ENCODE measurements around the gene ZNF215. TPM values are rescaled to one million over a fixed set of nuclear protein-coding genes. Genes with fewer than 3 reads are reported as not detected.
"Not testable (repeated sequence)": the region's sequence is repeated elsewhere in the genome, so short reads cannot be mapped to it uniquely, and the experiment has no call there.

ZNF215 gene
- total RNA-seq, result 1 to 10 TPM; 1.1 to 1.4 TPM

GRCh38 chr11:6926208-6927029 lies at the start of gene ZNF215:
ZNF215 (plus strand) TSS chr11:6926426; CDS start chr11:6932273, 5,847 bp downstream.
- no peaks in the 10 kb centered on the region for H3K36me3 Mint-ChIP-seq
- no peaks in the 10 kb centered on the region for H3K9me3 Mint-ChIP-seq (ENCODE audit: low read depth)
- CTCF ChIA-PET, result interaction anchor here (0.6 kb wide), 1 partner anchor 821 kb away, joined by 3 read pairs; no protein-coding TSS in a partner anchor
- DNase-seq (peak; percentile 57), ATAC-seq (peak; percentile 82)
- H3K4me3 Mint-ChIP-seq, result peak within 1 kb of the TSS; percentile 77
- peaks cover 11% of the 10 kb centered on the region for H3K4me1 Mint-ChIP-seq
- H3K27ac Mint-ChIP-seq, result peak within 1 kb of the TSS; percentile 38
- peaks cover 50% of the 10 kb centered on the region for H3K27me3 Mint-ChIP-seq

- Mint-ChIP-seq H3K36me3 (no peaks in the 10 kb centered on the region), H3K4me3 (no peak overlapping the region), H3K27me3 (peaks cover 5% of the 10 kb centered on the region), H3K27ac (no peak overlapping the region), H3K4me1 (no peaks in the 10 kb centered on the region), H3K9me3 (ENCODE audit: low read depth) (no peaks in the 10 kb centered on the region)
- DNase-seq (no peak), ATAC-seq (no peak)
- CTCF ChIA-PET, result no interaction called here
Measured at GRCh38 chr11:6876914-6877313, 49.3 kb upstream of the ZNF215 start.

GRCh38 chr11:6882751-6883150 lies 43.5 kb upstream of the ZNF215 start:
- DNase-seq (no peak), ATAC-seq (no peak)
- CTCF ChIA-PET, result no interaction called here
- Mint-ChIP-seq H3K9me3 (ENCODE audit: low read depth) (no peaks in the 10 kb centered on the region), H3K27ac (no peak overlapping the region), H3K4me1 (no peaks in the 10 kb centered on the region), H3K27me3 (peaks cover 31% of the 10 kb centered on the region), H3K4me3 (no peak overlapping the region), H3K36me3 (no peaks in the 10 kb centered on the region)

GRCh38 chr11:6887711-6888110 lies 38.5 kb upstream of the ZNF215 start:
- CTCF ChIA-PET; H3K36me3 Mint-ChIP-seq; H3K27ac Mint-ChIP-seq; H3K4me3 Mint-ChIP-seq; H3K9me3 Mint-ChIP-seq (ENCODE audit: low read depth); DNase-seq; H3K4me1 Mint-ChIP-seq; ATAC-seq: not testable (repeated sequence)
- H3K27me3 Mint-ChIP-seq, result peaks cover 24% of the 10 kb centered on the region

GRCh38 chr11:6888830-6889229 lies 37.4 kb upstream of the ZNF215 start:
- no peak overlapping the region for H3K27ac Mint-ChIP-seq
- H3K9me3 Mint-ChIP-seq (ENCODE audit: low read depth), result peaks cover 2% of the 10 kb centered on the region
- peaks cover 21% of the 10 kb centered on the region for H3K27me3 Mint-ChIP-seq
- H3K36me3 Mint-ChIP-seq, result no peaks in the 10 kb centered on the region
- ATAC-seq (no peak), DNase-seq (no peak)
- no peak overlapping the region for H3K4me3 Mint-ChIP-seq
- H3K4me1 Mint-ChIP-seq, result no peaks in the 10 kb centered on the region
- CTCF ChIA-PET, result no interaction called here

- Mint-ChIP-seq H3K4me1 (no peaks in the 10 kb centered on the region), H3K27me3 (peaks cover 15% of the 10 kb centered on the region), H3K27ac (no peak overlapping the region), H3K9me3 (ENCODE audit: low read depth) (peaks cover 2% of the 10 kb centered on the region), H3K36me3 (no peaks in the 10 kb centered on the region), H3K4me3 (no peak overlapping the region)
- ATAC-seq (no peak), DNase-seq (no peak)
- CTCF ChIA-PET, result no interaction called here
Measured at GRCh38 chr11:6889835-6890234, 36.4 kb upstream of the ZNF215 start.

GRCh38 chr11:6892400-6892799 lies 33.8 kb upstream of the ZNF215 start, which contains the start of gene OR2D2:
OR2D2 (minus strand) TSS chr11:6892500; CDS start chr11:6892500, 0 bp downstream.
- Mint-ChIP-seq H3K4me1 (peaks cover 6% of the 10 kb centered on the region), H3K27me3 (peaks cover 8% of the 10 kb centered on the region), H3K36me3 (no peaks in the 10 kb centered on the region), H3K27ac (no peak within 1 kb of the TSS), H3K4me3 (no peak within 1 kb of the TSS), H3K9me3 (ENCODE audit: low read depth) (peaks cover 2% of the 10 kb centered on the region)
- CTCF ChIA-PET, result interaction anchor here (0.9 kb wide), 1 partner anchor 79 kb away, joined by 3 read pairs; no protein-coding TSS in a partner anchor
- ATAC-seq, result no peak
- DNase-seq, result no peak

GRCh38 chr11:6894097-6894496 lies 32.1 kb upstream of the ZNF215 start:
- H3K27me3 Mint-ChIP-seq, result peaks cover 18% of the 10 kb centered on the region
- CTCF ChIA-PET, result no interaction called here
- no peaks in the 10 kb centered on the region for H3K36me3 Mint-ChIP-seq
- no peak overlapping the region for H3K4me3 Mint-ChIP-seq
- DNase-seq (no peak), ATAC-seq (no peak)
- no peak overlapping the region for H3K27ac Mint-ChIP-seq
- H3K9me3 Mint-ChIP-seq (ENCODE audit: low read depth), result no peaks in the 10 kb centered on the region
- H3K4me1 Mint-ChIP-seq, result peaks cover 6% of the 10 kb centered on the region

GRCh38 chr11:6895010-6895409 lies 31.2 kb upstream of the ZNF215 start:
- H3K4me3 Mint-ChIP-seq, result no peak overlapping the region
- peaks cover 6% of the 10 kb centered on the region for H3K4me1 Mint-ChIP-seq
- H3K9me3 Mint-ChIP-seq (ENCODE audit: low read depth), result no peaks in the 10 kb centered on the region
- CTCF ChIA-PET, result no interaction called here
- ATAC-seq (peak; percentile 67), DNase-seq (no peak)
- no peaks in the 10 kb centered on the region for H3K36me3 Mint-ChIP-seq
- H3K27me3 Mint-ChIP-seq, result peaks cover 18% of the 10 kb centered on the region
- H3K27ac Mint-ChIP-seq, result no peak overlapping the region

GRCh38 chr11:6898911-6899310 lies 27.3 kb upstream of the ZNF215 start:
- H3K27ac Mint-ChIP-seq, result no peak overlapping the region
- no peaks in the 10 kb centered on the region for H3K36me3 Mint-ChIP-seq
- CTCF ChIA-PET, result no interaction called here
- no peak overlapping the region for H3K4me3 Mint-ChIP-seq
- no peaks in the 10 kb centered on the region for H3K9me3 Mint-ChIP-seq (ENCODE audit: low read depth)
- DNase-seq (no peak), ATAC-seq (no peak)
- H3K27me3 Mint-ChIP-seq, result peaks cover 14% of the 10 kb centered on the region
- peaks cover 6% of the 10 kb centered on the region for H3K4me1 Mint-ChIP-seq

GRCh38 chr11:6900327-6900999 lies 25.8 kb upstream of the ZNF215 start:
- peaks cover under 1% of the 10 kb centered on the region for H3K4me1 Mint-ChIP-seq
- H3K36me3 Mint-ChIP-seq, result no peaks in the 10 kb centered on the region
- ATAC-seq, result no peak
- DNase-seq, result no peak
- CTCF ChIA-PET, result no interaction called here
- no peak overlapping the region for H3K4me3 Mint-ChIP-seq
- H3K27ac Mint-ChIP-seq, result no peak overlapping the region
- peaks cover 14% of the 10 kb centered on the region for H3K27me3 Mint-ChIP-seq
- H3K9me3 Mint-ChIP-seq (ENCODE audit: low read depth), result no peaks in the 10 kb centered on the region

GRCh38 chr11:6904804-6905203 lies 21.4 kb upstream of the ZNF215 start:
- H3K27me3 Mint-ChIP-seq; DNase-seq; ATAC-seq; CTCF ChIA-PET; H3K27ac Mint-ChIP-seq; H3K9me3 Mint-ChIP-seq (ENCODE audit: low read depth); H3K4me3 Mint-ChIP-seq; H3K4me1 Mint-ChIP-seq; H3K36me3 Mint-ChIP-seq: not testable (repeated sequence)

- no peaks in the 10 kb centered on the region for H3K9me3 Mint-ChIP-seq (ENCODE audit: low read depth)
- H3K4me1 Mint-ChIP-seq, result no peaks in the 10 kb centered on the region
- CTCF ChIA-PET, result no interaction called here
- no peak overlapping the region for H3K27ac Mint-ChIP-seq
- DNase-seq, result no peak
- no peaks in the 10 kb centered on the region for H3K36me3 Mint-ChIP-seq
- no peak overlapping the region for H3K4me3 Mint-ChIP-seq
- ATAC-seq, result no peak
- peaks cover 3% of the 10 kb centered on the region for H3K27me3 Mint-ChIP-seq
Measured at GRCh38 chr11:6911378-6911777, 14.8 kb upstream of the ZNF215 start.

GRCh38 chr11:6911948-6912347 lies 14.3 kb upstream of the ZNF215 start:
- ATAC-seq (no peak), DNase-seq (no peak)
- H3K4me3 Mint-ChIP-seq, result no peak overlapping the region
- CTCF ChIA-PET, result no interaction called here
- no peaks in the 10 kb centered on the region for H3K9me3 Mint-ChIP-seq (ENCODE audit: low read depth)
- H3K36me3 Mint-ChIP-seq, result no peaks in the 10 kb centered on the region
- H3K4me1 Mint-ChIP-seq, result no peaks in the 10 kb centered on the region
- H3K27ac Mint-ChIP-seq, result no peak overlapping the region
- H3K27me3 Mint-ChIP-seq, result peaks cover 3% of the 10 kb centered on the region
